CD1c-positive myeloid dendritic cell (primary cell): ENCODE data around the gene GOLGA6B.
"Not testable (repeated sequence)": the region's sequence is repeated elsewhere in the genome, so short reads cannot be mapped to it uniquely, and the experiment has no call there.

Experiments used
- DNase-seq: peaks from one replicate; pipeline ENCODE4 v3.0.0-alpha.2; 2016; ENCODE audit errors: extremely low spot score

Gene GOLGA6B

GRCh38 chr15:72665706-72666105 lies 11.2 kb downstream of the GOLGA6B start:
- DNase-seq: not testable (repeated sequence)

GRCh38 chr15:72669803-72670202 lies 15.3 kb downstream of the GOLGA6B start:
- not testable (repeated sequence) for DNase-seq

GRCh38 chr15:72670656-72671352 lies 16.3 kb downstream of the GOLGA6B start:
- DNase-seq: peak; percentile 74

GRCh38 chr15:72671525-72671924 lies 17.0 kb downstream of the GOLGA6B start:
- DNase-seq: no peak

- DNase-seq: no peak
Observed at GRCh38 chr15:72676838-72677237, 22.3 kb downstream of the GOLGA6B start.

- DNase-seq: peak; percentile 26
Observed at GRCh38 chr15:72680931-72681330, 26.4 kb downstream of the GOLGA6B start.

- no peak for DNase-seq
Observed at GRCh38 chr15:72682772-72683171, 28.3 kb downstream of the GOLGA6B start.

- peak; percentile 2 for DNase-seq
Observed at GRCh38 chr15:72685301-72685924, 30.9 kb downstream of the GOLGA6B start.

GRCh38 chr15:72685925-72686794 lies 31.7 kb downstream of the GOLGA6B start, which contains the start of the genes BBS4 and HIGD2B:
Gene BBS4 (plus strand): TSS chr15:72686207. CDS start chr15:72686228, 21 bp downstream.
Gene HIGD2B (minus strand): TSS chr15:72686182. CDS start chr15:72676374, 9,808 bp downstream.
- peak; percentile 94 for DNase-seq

GRCh38 chr15:72688697-72689096 lies 34.2 kb downstream of the GOLGA6B start:
- DNase-seq: no peak

- DNase-seq: no peak
Observed at GRCh38 chr15:72690938-72691337, 36.4 kb downstream of the GOLGA6B start.

- DNase-seq: no peak
Observed at GRCh38 chr15:72698938-72699337, 44.4 kb downstream of the GOLGA6B start.

GRCh38 chr15:72700076-72700475 lies 45.6 kb downstream of the GOLGA6B start:
- no peak for DNase-seq

GRCh38 chr15:72706266-72706665 lies 51.8 kb downstream of the GOLGA6B start:
- no peak for DNase-seq

- not testable (repeated sequence) for DNase-seq
Observed at GRCh38 chr15:72708551-72709303, 54.2 kb downstream of the GOLGA6B start.
